Brain microvascular endothelial cell (primary cell): Measurements from ENCODE around the gene TNIP2.

Experiments used
- DNase-seq: peaks from one replicate; pipeline ENCODE4 v3.0.0-alpha.2; 2020
- H3K27ac ChIP-seq: fragments of 250-450 bp; sonication (Bioruptor Pico); 2 replicates; pipeline ENCODE4 v1.5.1; 2020; ENCODE audit warnings: mild to moderate bottlenecking, moderate library complexity
- H3K27me3 ChIP-seq: fragments of 250-450 bp; sonication (Bioruptor Pico); replicated peaks from 2 replicates; pipeline ENCODE4 v1.5.1; 2020; ENCODE audit warnings: mild to moderate bottlenecking
- H3K36me3 ChIP-seq: fragments of 250-450 bp; sonication (Bioruptor Pico); replicated peaks from 2 replicates; pipeline ENCODE4 v1.5.1; 2020; ENCODE audit warnings: mild to moderate bottlenecking
- H3K4me3 ChIP-seq: 2 replicates; pipeline ENCODE4 v1.5.1; 2011; ENCODE audit warnings: low read depth, mild to moderate bottlenecking, control low read depth, low read length, moderate library complexity
- in situ Hi-C: cut with HindIII; loops from 2 replicates; pipeline ENCODE4 v1.10.0; 2017; ENCODE audit warnings: low sequenced_read_pairs, low pct_ligation_motif_present
- TF ChIP-seq, protein P1 (sequence below): IDR thresholded peaks from 2 replicates; pipeline ENCODE4 v1.5.1; 2011; ENCODE audit warnings: low read depth, mild to moderate bottlenecking, moderate library complexity, low read length, control low read depth, inconsistent platforms; ENCODE audit errors: missing control alignments

The TNIP2 gene

DNA sequence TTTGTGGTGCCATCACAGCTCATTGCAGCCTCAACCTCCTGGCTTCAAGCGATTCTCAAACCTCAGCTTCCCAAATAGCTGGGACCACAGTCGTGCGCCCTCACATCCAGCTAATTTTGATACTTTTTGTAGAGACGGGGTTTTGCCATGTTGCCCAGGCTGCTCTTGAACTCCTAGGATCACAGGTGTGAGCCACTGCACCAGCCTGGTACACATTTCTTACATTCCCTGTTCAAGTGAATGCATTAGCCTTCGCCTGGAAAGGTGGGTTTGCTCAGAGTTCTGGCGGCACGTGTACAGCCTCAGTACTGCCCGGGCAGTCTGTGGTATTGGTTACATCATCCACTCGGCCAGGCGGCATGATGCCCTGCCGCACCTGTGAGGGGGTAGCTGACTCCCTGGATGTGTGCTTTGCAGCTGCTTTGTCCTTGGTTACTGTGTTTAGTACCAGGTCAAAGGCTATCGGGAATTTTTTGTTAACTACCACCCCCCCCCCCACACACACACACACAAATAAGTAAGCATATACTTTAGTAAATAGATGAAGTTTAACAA lies 57.1 kb downstream of the TNIP2 start:
- no peak for DNase-seq
- TF ChIP-seq, protein P1, sequence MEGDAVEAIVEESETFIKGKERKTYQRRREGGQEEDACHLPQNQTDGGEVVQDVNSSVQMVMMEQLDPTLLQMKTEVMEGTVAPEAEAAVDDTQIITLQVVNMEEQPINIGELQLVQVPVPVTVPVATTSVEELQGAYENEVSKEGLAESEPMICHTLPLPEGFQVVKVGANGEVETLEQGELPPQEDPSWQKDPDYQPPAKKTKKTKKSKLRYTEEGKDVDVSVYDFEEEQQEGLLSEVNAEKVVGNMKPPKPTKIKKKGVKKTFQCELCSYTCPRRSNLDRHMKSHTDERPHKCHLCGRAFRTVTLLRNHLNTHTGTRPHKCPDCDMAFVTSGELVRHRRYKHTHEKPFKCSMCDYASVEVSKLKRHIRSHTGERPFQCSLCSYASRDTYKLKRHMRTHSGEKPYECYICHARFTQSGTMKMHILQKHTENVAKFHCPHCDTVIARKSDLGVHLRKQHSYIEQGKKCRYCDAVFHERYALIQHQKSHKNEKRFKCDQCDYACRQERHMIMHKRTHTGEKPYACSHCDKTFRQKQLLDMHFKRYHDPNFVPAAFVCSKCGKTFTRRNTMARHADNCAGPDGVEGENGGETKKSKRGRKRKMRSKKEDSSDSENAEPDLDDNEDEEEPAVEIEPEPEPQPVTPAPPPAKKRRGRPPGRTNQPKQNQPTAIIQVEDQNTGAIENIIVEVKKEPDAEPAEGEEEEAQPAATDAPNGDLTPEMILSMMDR = no peak
- Histone ChIP-seq H3K27me3 (no peaks in the 10 kb centered on the region), H3K36me3 (peaks cover 82% of the 10 kb centered on the region), H3K4me3 (no peak overlapping the region), H3K27ac (no peak overlapping the region)
- in situ Hi-C loops = no loop called here

DNA sequence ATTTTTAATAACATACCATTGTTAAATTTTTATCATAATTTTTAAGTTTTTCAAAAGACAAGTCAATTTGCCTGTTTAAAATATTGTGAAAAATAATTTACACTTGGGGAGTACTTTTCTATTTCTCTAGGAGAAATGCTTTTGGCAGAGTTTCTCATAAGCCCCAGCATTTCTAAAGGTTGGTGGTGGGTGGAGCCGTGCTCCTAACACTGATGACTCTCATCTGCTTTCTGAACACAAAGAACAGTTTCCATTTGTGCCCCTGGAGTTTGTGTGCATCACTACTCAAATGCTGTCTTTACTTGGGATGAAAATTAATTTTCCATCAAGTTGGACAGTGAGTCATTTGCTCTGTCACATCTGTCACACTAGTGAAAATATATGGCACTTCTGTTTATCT lies 57.6 kb downstream of the TNIP2 start:
- Histone ChIP-seq H3K27me3 (no peaks in the 10 kb centered on the region), H3K36me3 (peaks cover 84% of the 10 kb centered on the region)
- in situ Hi-C loops = no loop called here

DNA sequence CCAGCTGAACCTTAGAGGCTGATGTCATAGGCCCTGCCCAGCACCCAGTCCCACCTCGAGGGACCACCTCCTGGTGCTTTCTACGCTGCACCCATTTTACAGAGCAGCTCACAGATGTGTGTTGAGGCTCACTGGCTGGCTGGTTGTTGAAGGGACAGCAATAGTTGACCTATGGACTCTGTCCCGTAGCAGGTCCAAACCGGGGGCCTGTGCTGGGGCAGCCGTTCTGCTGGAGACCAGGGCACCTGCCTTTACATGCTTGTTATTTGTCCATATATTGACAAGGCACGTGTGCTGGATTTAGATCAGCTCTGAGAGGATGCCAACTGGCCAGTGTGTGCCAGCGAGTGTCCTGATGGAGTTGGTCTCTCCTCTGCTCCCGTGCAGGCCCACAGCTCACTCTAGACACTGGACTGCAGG lies 58.1 kb downstream of the TNIP2 start:
- DNase-seq = no peak
- no peak overlapping the region for H3K4me3 ChIP-seq
- TF ChIP-seq, protein P1 = no peak
- peaks cover 82% of the 10 kb centered on the region for H3K36me3 ChIP-seq
- in situ Hi-C loops = no loop called here
- no peaks in the 10 kb centered on the region for H3K27me3 ChIP-seq
- H3K27ac ChIP-seq = no peak overlapping the region

More for the DNA sequence above, 57.6 kb downstream of the TNIP2 start:
- Histone ChIP-seq H3K4me3 (no peak overlapping the region), H3K27ac (no peak overlapping the region)
- no peak for DNase-seq
- TF ChIP-seq, protein P1 = no peak

DNA sequence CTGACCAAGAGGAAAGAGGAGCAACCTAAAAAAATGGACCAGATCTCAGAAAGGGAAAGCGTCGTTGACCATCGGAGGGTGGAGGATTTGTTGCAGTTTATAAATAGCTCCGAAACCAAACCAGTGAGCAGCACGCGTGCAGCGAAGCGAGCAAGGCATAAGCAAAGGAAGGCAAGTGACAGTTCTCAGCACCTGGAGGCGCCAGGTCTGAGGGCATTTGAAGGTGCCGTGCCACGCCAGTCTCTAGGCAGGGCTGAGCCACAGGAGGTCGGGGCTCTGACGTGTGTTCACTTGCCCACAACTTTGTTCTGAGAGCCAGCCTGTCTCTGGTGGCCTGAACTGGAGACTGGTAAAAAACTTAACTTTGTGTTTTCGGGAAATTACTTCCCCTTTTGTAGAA lies 59.7 kb downstream of the TNIP2 start:
- Histone ChIP-seq H3K4me3 (no peak overlapping the region), H3K27me3 (no peaks in the 10 kb centered on the region), H3K36me3 (peaks cover 68% of the 10 kb centered on the region), H3K27ac (no peak overlapping the region)
- DNase-seq = no peak
- in situ Hi-C loops = no loop called here
- TF ChIP-seq, protein P1 = no peak

DNA sequence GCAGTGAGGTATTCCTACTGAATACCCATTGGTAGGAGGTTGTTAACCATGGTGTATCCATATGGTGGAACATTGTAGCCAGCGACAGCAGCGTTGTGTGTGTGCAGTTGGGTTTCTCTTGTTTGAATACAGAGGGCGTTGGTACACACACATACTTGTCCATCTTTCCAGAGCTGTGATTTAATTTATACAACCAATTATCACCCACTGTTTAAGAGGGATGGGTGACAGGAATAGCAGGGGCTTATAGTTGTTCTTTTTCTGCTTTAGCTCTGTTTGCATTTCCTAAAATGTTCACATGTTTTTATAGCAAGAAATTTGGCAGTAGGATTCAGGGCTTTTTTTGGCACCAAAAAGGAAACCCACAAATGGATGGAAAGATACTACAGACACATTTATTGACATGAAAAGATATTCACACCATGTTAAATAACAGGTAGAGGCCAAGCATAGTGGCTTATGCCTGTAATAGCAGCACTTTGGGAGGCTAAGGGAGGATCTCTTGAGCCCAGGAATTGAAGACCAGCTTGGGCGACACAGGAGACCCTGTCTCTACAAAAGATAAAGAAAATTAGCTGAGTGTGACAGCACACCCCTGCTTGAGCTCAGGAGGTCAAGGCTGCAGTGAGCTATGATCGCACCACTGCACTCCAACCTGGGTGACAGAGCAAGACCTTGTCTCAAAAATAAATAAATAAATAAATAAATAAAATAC lies 60.6 kb downstream of the TNIP2 start:
- Histone ChIP-seq H3K36me3 (peaks cover 65% of the 10 kb centered on the region), H3K27me3 (no peaks in the 10 kb centered on the region), H3K4me3 (no peak overlapping the region), H3K27ac (no peak overlapping the region)
- in situ Hi-C loops = no loop called here
- TF ChIP-seq, protein P1 = no peak
- no peak for DNase-seq
